Measurements from ENCODE around the gene ST6GALNAC6.

- TF ChIP-seq POLR2A (IDR thresholded peaks at IDR 0.05; ENCODE audit: low read length) (no peak), GATA1 (IDR thresholded peaks at IDR 0.05; ENCODE audit: low read depth, low read length) (no peak)
Measured at GRCh38 chr9:127945942-127946341, 46.5 kb upstream of the ST6GALNAC6 start.

Measured in erythroblast (primary cell).